GM23338 (cell line): Measurements from ENCODE around the gene LMO1. TPM values are rescaled to one million over a fixed set of nuclear protein-coding genes. Genes with fewer than 3 reads are reported as not detected.

ENCODE experiments used
- ATAC-seq: fragments of 200-7000 bp; cut with Tn5 transposase; 3 replicates; pipeline ENCODE4 v1.9.1; 2020
- DNase-seq: peaks from one replicate; pipeline ENCODE4 v3.0.0-alpha.2; 2015; ENCODE audit warnings: low spot score
- H2AFZ ChIP-seq: fragments of 200-600 bp; sonication (generic); 2 replicates; pipeline ENCODE4 v1.8.0; 2016; ENCODE audit warnings: antibody characterized with exemption, mild to moderate bottlenecking, moderate library complexity
- H3F3A ChIP-seq: fragments of 200-600 bp; sonication (generic); replicated peaks from 2 replicates; pipeline ENCODE4 v1.8.0; 2017; ENCODE audit warnings: antibody characterized with exemption, mixed run types, low read depth
- H3K27ac ChIP-seq: fragments of 200-600 bp; sonication (generic); 2 replicates; pipeline ENCODE4 v1.6.1; 2016; ENCODE audit warnings: low read depth
- H3K27me3 ChIP-seq: fragments of 200-600 bp; sonication (generic); 2 replicates; pipeline ENCODE4 v1.8.0; 2016; ENCODE audit warnings: mild to moderate bottlenecking, mixed run types, moderate library complexity; ENCODE audit not compliant: insufficient read depth
- H3K36me3 ChIP-seq: fragments of 200-600 bp; sonication (generic); 2 replicates; pipeline ENCODE4 v1.8.0; 2016; ENCODE audit warnings: mild to moderate bottlenecking; ENCODE audit not compliant: insufficient read depth
- H3K4me1 ChIP-seq: fragments of 200-600 bp; sonication (generic); 2 replicates; pipeline ENCODE4 v1.8.0; 2016; ENCODE audit warnings: mild to moderate bottlenecking, moderate library complexity; ENCODE audit not compliant: insufficient read depth
- H3K4me2 ChIP-seq: fragments of 200-600 bp; sonication (generic); 2 replicates; pipeline ENCODE4 v1.7.1; 2017; ENCODE audit warnings: mixed run types
- H3K4me3 ChIP-seq: fragments of 200-600 bp; sonication (generic); 2 replicates; pipeline ENCODE4 v1.6.1; 2016; ENCODE audit warnings: mixed run types
- H3K79me2 ChIP-seq: fragments of 200-600 bp; sonication (generic); replicated peaks from 2 replicates; pipeline ENCODE4 v1.8.0; 2017; ENCODE audit warnings: mild to moderate bottlenecking; ENCODE audit not compliant: insufficient read depth
- H3K9me2 ChIP-seq: fragments of 200-600 bp; sonication (generic); 2 replicates; pipeline ENCODE4 v1.8.0; 2017; ENCODE audit not compliant: insufficient read depth
- H4K20me1 ChIP-seq: fragments of 200-600 bp; sonication (generic); replicated peaks from 2 replicates; pipeline ENCODE4 v1.8.0; 2017; ENCODE audit warnings: mild to moderate bottlenecking; ENCODE audit not compliant: insufficient read depth
- H3K27ac Mint-ChIP-seq: 2 replicates; pipeline ENCODE4 v1.8.0; 2020; ENCODE audit warnings: inconsistent platforms, mild to moderate bottlenecking, moderate library complexity, mixed read lengths
- H3K27me3 Mint-ChIP-seq: 3 replicates; pipeline ENCODE4 v1.8.0; 2022; ENCODE audit warnings: low read depth, mild to moderate bottlenecking, moderate library complexity, mixed read lengths, inconsistent platforms; ENCODE audit not compliant: insufficient read depth, poor library complexity
- H3K36me3 Mint-ChIP-seq: 3 replicates; pipeline ENCODE4 v1.8.0; 2021; ENCODE audit warnings: low read depth, mild to moderate bottlenecking, inconsistent platforms, moderate library complexity, mixed read lengths
- H3K4me1 Mint-ChIP-seq: 3 replicates; pipeline ENCODE4 v1.8.0; 2020; ENCODE audit warnings: mild to moderate bottlenecking, inconsistent platforms, mixed read lengths
- H3K4me3 Mint-ChIP-seq: 3 replicates; pipeline ENCODE4 v1.8.0; 2021; ENCODE audit warnings: moderate library complexity, mild to moderate bottlenecking, inconsistent platforms, mixed read lengths
- H3K9me3 Mint-ChIP-seq: 3 replicates; pipeline ENCODE4 v1.8.0; 2020; ENCODE audit warnings: moderate library complexity, mild to moderate bottlenecking, inconsistent platforms, mixed read lengths
- CREB1 ChIP-seq: fragments of 250-450 bp; sonication (Bioruptor Pico); IDR thresholded peaks from 2 replicates; pipeline ENCODE4 v1.5.0; 2020; ENCODE audit warnings: low read depth, mild to moderate bottlenecking, moderate library complexity
- ETS1 ChIP-seq: IDR thresholded peaks from 2 replicates; pipeline ENCODE4 v1.6.1; 2016; ENCODE audit warnings: antibody characterized with exemption
- EZH2 ChIP-seq: fragments of 200-600 bp; sonication (generic); IDR thresholded peaks from one replicate; pipeline ENCODE4 v1.8.0; 2017; ENCODE audit warnings: antibody characterized with exemption, mild to moderate bottlenecking, low read depth; ENCODE audit not compliant: unreplicated experiment
- JUNB ChIP-seq: IDR thresholded peaks from one replicate; pipeline ENCODE4 v1.6.1; 2016; ENCODE audit warnings: antibody characterized with exemption; ENCODE audit not compliant: unreplicated experiment
- POLR2AphosphoS5 ChIP-seq: IDR thresholded peaks from 2 replicates; pipeline ENCODE4 v1.6.1; 2016; ENCODE audit warnings: antibody characterized with exemption, low read depth
- ZNF331 ChIP-seq: fragments of 250-450 bp; sonication (Bioruptor Pico); IDR thresholded peaks from 2 replicates; pipeline ENCODE4 v1.5.0; 2020; ENCODE audit warnings: low read depth, mild to moderate bottlenecking, moderate library complexity
- ZNF462 ChIP-seq: fragments of 250-450 bp; sonication (Bioruptor Pico); IDR thresholded peaks from 2 replicates; pipeline ENCODE4 v1.5.0; 2020; ENCODE audit warnings: mild to moderate bottlenecking, moderate library complexity
- polyA plus RNA-seq: library from polyadenylated mRNA; unstranded; fragments of >200 nt; fragmentation: Nextera tagmentation; extraction: Ambion mirVana; gene quantifications from 2 replicates; pipeline ENCODE4 v1.2.1, GENCODE V29; 2016
- total RNA-seq: library from RNA; depleted of rRNA; stranded (reverse); fragments of >200 nt; shearing (Covaris generic); gene quantifications from 2 replicates; pipeline ENCODE4 v1.2.3, GENCODE V29; 2014
- TF ChIP-seq, protein P1 (sequence below), 2 experiments: fragments of 200-600 bp in 1 of 2; sonication (generic) in 1 of 2; conservative IDR thresholded peaks; 2 replicates each; pipeline versions ENCODE4 v1.5.1 to v1.6.1; 2016 to 2017; ENCODE audit warnings: antibody characterized with exemption in 2 of 2, low read depth in 2 of 2, mild to moderate bottlenecking in 2 of 2, moderate library complexity in 1 of 2

LMO1 gene
- total and polyA plus RNA-seq, 2 experiments from 2014 or later: 0.40 TPM; not detected in 1

DNA sequence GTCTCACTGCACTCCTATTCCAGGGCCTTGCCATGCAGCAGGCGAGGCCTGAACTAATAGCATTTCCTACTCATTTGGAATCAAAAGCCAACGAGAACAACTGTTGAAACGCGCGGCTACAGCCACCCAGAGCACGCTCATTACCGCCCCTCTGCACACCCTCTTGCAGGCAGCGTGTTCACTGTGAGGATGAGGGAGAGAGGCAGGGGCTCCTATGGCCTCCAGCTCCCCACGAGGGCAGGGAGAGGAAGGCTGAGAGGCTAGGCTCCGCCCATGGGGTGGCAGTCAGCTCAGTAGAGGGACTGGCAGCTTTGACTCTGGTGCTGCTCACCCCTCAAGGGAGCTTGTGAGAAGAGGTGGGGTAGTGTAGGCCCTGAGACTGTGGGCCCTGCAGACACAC, 26.2 kb downstream of the LMO1 start:
- H3K27me3 Mint-ChIP-seq: peaks cover 13% of the 10 kb centered on the region
- Histone ChIP-seq H3K4me2 (no peak overlapping the region), H3K4me3 (no peak overlapping the region), H3F3A (0 out of 2 replicates have a peak, but pooled peaks cover 3% of the 10 kb centered on the region), H3K79me2 (no peaks in the 10 kb centered on the region), H3K36me3 (no peaks in the 10 kb centered on the region), H3K4me1 (peaks cover 9% of the 10 kb centered on the region), H3K27ac (no peak overlapping the region), H3K9me2 (no peaks in the 10 kb centered on the region), H2AFZ (no peak overlapping the region), H4K20me1 (no peaks in the 10 kb centered on the region), H3K27me3 (no peaks in the 10 kb centered on the region)
- no peak overlapping the region for H3K4me3 Mint-ChIP-seq
- TF ChIP-seq POLR2AphosphoS5: no peak
- no peak for TF ChIP-seq ETS1
- no peak for TF ChIP-seq CREB1 (CRISPR knock-in tag)
- TF ChIP-seq EZH2: no peak
- no peak for TF ChIP-seq ZNF331 (CRISPR knock-in tag)
- H3K9me3 Mint-ChIP-seq: peaks cover 3% of the 10 kb centered on the region; the same call in 1 of the 3 replicates
- no peaks in the 10 kb centered on the region; the same call in 2 of the 3 replicates for H3K36me3 Mint-ChIP-seq
- H3K4me1 Mint-ChIP-seq: peaks cover 24% of the 10 kb centered on the region
- no peak overlapping the region for H3K27ac Mint-ChIP-seq
- DNase-seq: no peak
- ATAC-seq: no peak

GRCh38 chr11:8235925-8236324, 27.8 kb downstream of the LMO1 start:
- ATAC-seq: no peak
- Histone ChIP-seq H3K4me2 (no peak overlapping the region), H3K4me3 (no peak overlapping the region), H3F3A (no peaks in the 10 kb centered on the region), H4K20me1 (no peaks in the 10 kb centered on the region), H3K36me3 (no peaks in the 10 kb centered on the region), H3K79me2 (no peaks in the 10 kb centered on the region), H2AFZ (no peak overlapping the region), H3K27ac (no peak overlapping the region), H3K27me3 (no peaks in the 10 kb centered on the region), H3K4me1 (no peaks in the 10 kb centered on the region), H3K9me2 (no peaks in the 10 kb centered on the region)
- Mint-ChIP-seq H3K4me3 (no peak overlapping the region), H3K9me3 (no peaks in the 10 kb centered on the region), H3K27me3 (peaks cover 9% of the 10 kb centered on the region), H3K4me1 (peaks cover 15% of the 10 kb centered on the region), H3K27ac (no peak overlapping the region), H3K36me3 (no peaks in the 10 kb centered on the region)
- TF ChIP-seq, protein P1, sequence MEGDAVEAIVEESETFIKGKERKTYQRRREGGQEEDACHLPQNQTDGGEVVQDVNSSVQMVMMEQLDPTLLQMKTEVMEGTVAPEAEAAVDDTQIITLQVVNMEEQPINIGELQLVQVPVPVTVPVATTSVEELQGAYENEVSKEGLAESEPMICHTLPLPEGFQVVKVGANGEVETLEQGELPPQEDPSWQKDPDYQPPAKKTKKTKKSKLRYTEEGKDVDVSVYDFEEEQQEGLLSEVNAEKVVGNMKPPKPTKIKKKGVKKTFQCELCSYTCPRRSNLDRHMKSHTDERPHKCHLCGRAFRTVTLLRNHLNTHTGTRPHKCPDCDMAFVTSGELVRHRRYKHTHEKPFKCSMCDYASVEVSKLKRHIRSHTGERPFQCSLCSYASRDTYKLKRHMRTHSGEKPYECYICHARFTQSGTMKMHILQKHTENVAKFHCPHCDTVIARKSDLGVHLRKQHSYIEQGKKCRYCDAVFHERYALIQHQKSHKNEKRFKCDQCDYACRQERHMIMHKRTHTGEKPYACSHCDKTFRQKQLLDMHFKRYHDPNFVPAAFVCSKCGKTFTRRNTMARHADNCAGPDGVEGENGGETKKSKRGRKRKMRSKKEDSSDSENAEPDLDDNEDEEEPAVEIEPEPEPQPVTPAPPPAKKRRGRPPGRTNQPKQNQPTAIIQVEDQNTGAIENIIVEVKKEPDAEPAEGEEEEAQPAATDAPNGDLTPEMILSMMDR (conservative IDR thresholded peaks at IDR 0.05; ENCODE audit: low read depth in 2 of 2): no peak
- TF ChIP-seq JUNB (no peak), ZNF462 (CRISPR knock-in tag) (no peak), CREB1 (CRISPR knock-in tag) (no peak)
- DNase-seq: no peak
